ENCODE measurements around the gene STAC. TPM values are rescaled to one million over a fixed set of nuclear protein-coding genes. Genes with fewer than 3 reads are reported as not detected.
A peak's percentile ranks its signal among the peaks of the same experiment; 100 is the strongest.

STAC gene
- total RNA-seq (under 1 TPM; 0.50 to 0.56 TPM), polyA plus RNA-seq (under 1 TPM; 0.21 to 0.28 TPM)

- peaks cover 0 to 3% (median 2%) of the 10 kb centered on the region in 4 donors for H3K27me3 ChIP-seq (ENCODE audit: control insufficient read depth in 4 of 4, insufficient read depth in 4 of 4, low read length in 3 of 4)
- DNase-seq (ENCODE audit: low spot score): no peak
- H3K36me3 ChIP-seq (ENCODE audit: control insufficient read depth in 4 of 4, insufficient read depth in 3 of 4, low read depth in 1 of 4, low read length in 3 of 4): no peaks in the 10 kb centered on the region
- no peaks in the 10 kb centered on the region for H3K9me3 ChIP-seq (ENCODE audit: control insufficient read depth in 4 of 4, low read length in 3 of 4)
- H3K9ac ChIP-seq (ENCODE audit: low read depth in 1 of 2, low read length in 2 of 2): no peak within 1 kb of the TSS
- TF ChIP-seq, protein P1, sequence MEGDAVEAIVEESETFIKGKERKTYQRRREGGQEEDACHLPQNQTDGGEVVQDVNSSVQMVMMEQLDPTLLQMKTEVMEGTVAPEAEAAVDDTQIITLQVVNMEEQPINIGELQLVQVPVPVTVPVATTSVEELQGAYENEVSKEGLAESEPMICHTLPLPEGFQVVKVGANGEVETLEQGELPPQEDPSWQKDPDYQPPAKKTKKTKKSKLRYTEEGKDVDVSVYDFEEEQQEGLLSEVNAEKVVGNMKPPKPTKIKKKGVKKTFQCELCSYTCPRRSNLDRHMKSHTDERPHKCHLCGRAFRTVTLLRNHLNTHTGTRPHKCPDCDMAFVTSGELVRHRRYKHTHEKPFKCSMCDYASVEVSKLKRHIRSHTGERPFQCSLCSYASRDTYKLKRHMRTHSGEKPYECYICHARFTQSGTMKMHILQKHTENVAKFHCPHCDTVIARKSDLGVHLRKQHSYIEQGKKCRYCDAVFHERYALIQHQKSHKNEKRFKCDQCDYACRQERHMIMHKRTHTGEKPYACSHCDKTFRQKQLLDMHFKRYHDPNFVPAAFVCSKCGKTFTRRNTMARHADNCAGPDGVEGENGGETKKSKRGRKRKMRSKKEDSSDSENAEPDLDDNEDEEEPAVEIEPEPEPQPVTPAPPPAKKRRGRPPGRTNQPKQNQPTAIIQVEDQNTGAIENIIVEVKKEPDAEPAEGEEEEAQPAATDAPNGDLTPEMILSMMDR (IDR thresholded peaks at IDR 0.05; ENCODE audit: low read depth, low read length, missing input control): no peak
- WGBS: 4% methylated on average over 73 of the region's 73 CpGs
- peak within 1 kb of the TSS in 1 of 3 donors; percentile 38 for H3K4me3 ChIP-seq (ENCODE audit: low read depth in 1 of 3, low read length in 3 of 3)
- no peak within 1 kb of the TSS for H3K27ac ChIP-seq (ENCODE audit: low read depth in 1 of 2, low read length in 2 of 2)
- H3K4me1 ChIP-seq (ENCODE audit: control insufficient read depth in 4 of 4, insufficient read depth in 4 of 4, low read length in 3 of 4): peaks cover 0 to 8% (median 4%) of the 10 kb centered on the region in 4 donors
Observed at GRCh38 chr3:36380221-36381031, at the start of gene STAC. STAC (plus strand) TSS chr3:36380504; CDS start chr3:36380644, 140 bp downstream.

DNA sequence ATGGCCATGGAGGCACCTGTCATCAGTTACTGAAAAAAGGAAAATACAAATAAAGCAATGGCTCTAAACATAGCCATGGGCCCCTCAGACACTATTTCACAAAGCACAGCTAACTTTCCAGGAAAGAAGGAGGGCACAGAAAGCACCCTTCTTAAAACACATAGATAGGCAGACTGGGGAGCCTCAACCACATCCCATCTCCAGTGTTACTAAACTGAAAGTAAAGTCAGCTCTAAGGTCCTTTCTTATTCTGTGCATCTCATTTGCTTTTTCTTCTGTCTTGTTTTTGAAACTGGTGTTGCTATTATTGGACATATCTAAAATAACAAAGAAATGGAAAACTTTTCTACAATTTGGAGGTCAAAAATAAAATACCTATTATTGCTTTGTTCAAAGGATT, 48.2 kb upstream of the STAC start:
- H3K9ac ChIP-seq (ENCODE audit: low read depth in 1 of 2, low read length in 2 of 2): no peak overlapping the region
- TF ChIP-seq RXRA (IDR thresholded peaks at IDR 0.05) (no peak), EGR1 (IDR thresholded peaks at IDR 0.05; ENCODE audit: low read depth in 2 of 2) (no peak), TAF1 (conservative IDR thresholded peaks at IDR 0.05) (no peak), SP1 (IDR thresholded peaks at IDR 0.05) (no peak), HNF4A (conservative IDR thresholded peaks at IDR 0.05) (no peak), GABPA (IDR thresholded peaks at IDR 0.05 in 1 of 2, conservative IDR thresholded peaks at IDR 0.05 in 1 of 2) (no peak), YY1 (IDR thresholded peaks at IDR 0.05) (no peak)
- TF ChIP-seq, protein P2, sequence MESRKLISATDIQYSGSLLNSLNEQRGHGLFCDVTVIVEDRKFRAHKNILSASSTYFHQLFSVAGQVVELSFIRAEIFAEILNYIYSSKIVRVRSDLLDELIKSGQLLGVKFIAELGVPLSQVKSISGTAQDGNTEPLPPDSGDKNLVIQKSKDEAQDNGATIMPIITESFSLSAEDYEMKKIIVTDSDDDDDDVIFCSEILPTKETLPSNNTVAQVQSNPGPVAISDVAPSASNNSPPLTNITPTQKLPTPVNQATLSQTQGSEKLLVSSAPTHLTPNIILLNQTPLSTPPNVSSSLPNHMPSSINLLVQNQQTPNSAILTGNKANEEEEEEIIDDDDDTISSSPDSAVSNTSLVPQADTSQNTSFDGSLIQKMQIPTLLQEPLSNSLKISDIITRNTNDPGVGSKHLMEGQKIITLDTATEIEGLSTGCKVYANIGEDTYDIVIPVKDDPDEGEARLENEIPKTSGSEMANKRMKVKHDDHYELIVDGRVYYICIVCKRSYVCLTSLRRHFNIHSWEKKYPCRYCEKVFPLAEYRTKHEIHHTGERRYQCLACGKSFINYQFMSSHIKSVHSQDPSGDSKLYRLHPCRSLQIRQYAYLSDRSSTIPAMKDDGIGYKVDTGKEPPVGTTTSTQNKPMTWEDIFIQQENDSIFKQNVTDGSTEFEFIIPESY (IDR thresholded peaks at IDR 0.05): no peak
- TF ChIP-seq, protein P3, sequence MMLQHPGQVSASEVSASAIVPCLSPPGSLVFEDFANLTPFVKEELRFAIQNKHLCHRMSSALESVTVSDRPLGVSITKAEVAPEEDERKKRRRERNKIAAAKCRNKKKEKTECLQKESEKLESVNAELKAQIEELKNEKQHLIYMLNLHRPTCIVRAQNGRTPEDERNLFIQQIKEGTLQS (IDR thresholded peaks at IDR 0.05): no peak
- H3K9me3 ChIP-seq (ENCODE audit: control insufficient read depth in 4 of 4, low read length in 3 of 4): peaks cover 0 to 3% (median 0%) of the 10 kb centered on the region in 4 donors
- DNase-seq (ENCODE audit: low spot score): no peak
- H3K4me1 ChIP-seq (ENCODE audit: control insufficient read depth in 4 of 4, insufficient read depth in 4 of 4, low read length in 3 of 4): no peaks in the 10 kb centered on the region
- no peaks in the 10 kb centered on the region for H3K27me3 ChIP-seq (ENCODE audit: control insufficient read depth in 4 of 4, insufficient read depth in 4 of 4, low read length in 3 of 4)
- H3K36me3 ChIP-seq (ENCODE audit: control insufficient read depth in 4 of 4, insufficient read depth in 3 of 4, low read depth in 1 of 4, low read length in 3 of 4): no peaks in the 10 kb centered on the region
- no peak overlapping the region for H3K4me3 ChIP-seq (ENCODE audit: low read depth in 1 of 3, low read length in 3 of 3)
- no peak overlapping the region for H3K27ac ChIP-seq (ENCODE audit: low read depth in 1 of 2, low read length in 2 of 2)

DNA sequence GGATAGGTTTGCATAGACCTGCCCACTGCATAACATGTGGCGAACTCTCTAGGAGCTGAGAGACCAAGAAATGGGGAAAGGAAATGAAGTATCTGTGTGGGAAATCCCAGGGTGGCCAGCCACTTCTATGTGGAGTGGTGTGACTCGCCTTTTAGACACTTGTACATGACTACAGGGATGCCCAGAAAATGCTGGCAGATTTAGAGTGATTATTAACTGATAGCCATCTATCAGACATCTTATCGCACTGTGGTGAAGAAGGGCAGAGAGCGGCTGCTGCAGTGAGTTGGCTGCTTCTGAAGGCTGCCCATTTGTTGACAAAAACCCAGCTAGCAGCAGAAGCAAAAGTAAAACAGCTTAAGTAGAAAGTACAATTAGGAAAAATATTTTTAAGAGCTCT, 18.1 kb upstream of the STAC start:
- TF ChIP-seq, protein P3 (IDR thresholded peaks at IDR 0.05): no peak
- no peak for TF ChIP-seq HNF4A (conservative IDR thresholded peaks at IDR 0.05)
- TF ChIP-seq FOXA1 (IDR thresholded peaks at IDR 0.05): no peak
- no peak for TF ChIP-seq FOXA2 (IDR thresholded peaks at IDR 0.05)
- TF ChIP-seq YY1 (IDR thresholded peaks at IDR 0.05): no peak
- TF ChIP-seq JUND (IDR thresholded peaks at IDR 0.05): no peak
- TF ChIP-seq REST (IDR thresholded peaks at IDR 0.05): no peak
- no peaks in the 10 kb centered on the region for H3K4me1 ChIP-seq (ENCODE audit: control insufficient read depth in 4 of 4, insufficient read depth in 4 of 4, low read length in 3 of 4)
- peaks cover 0 to 5% (median 0%) of the 10 kb centered on the region in 4 donors for H3K27me3 ChIP-seq (ENCODE audit: control insufficient read depth in 4 of 4, insufficient read depth in 4 of 4, low read length in 3 of 4)
- peaks cover 0 to 7% (median 0%) of the 10 kb centered on the region in 4 donors for H3K9me3 ChIP-seq (ENCODE audit: control insufficient read depth in 4 of 4, low read length in 3 of 4)
- no peaks in the 10 kb centered on the region for H3K36me3 ChIP-seq (ENCODE audit: control insufficient read depth in 4 of 4, insufficient read depth in 3 of 4, low read depth in 1 of 4, low read length in 3 of 4)
- no peak overlapping the region for H3K27ac ChIP-seq (ENCODE audit: low read depth in 1 of 2, low read length in 2 of 2)
- WGBS: 54% methylated on average over 4 of the region's 4 CpGs
- no peak overlapping the region for H3K9ac ChIP-seq (ENCODE audit: low read depth in 1 of 2, low read length in 2 of 2)
- no peak for DNase-seq (ENCODE audit: low spot score)
- H3K4me3 ChIP-seq (ENCODE audit: low read depth in 1 of 3, low read length in 3 of 3): no peak overlapping the region
